Epithelial cell of proximal tubule (primary cell): ENCODE results near the gene NFX1. TPM values are rescaled to one million over a fixed set of nuclear protein-coding genes. Genes with fewer than 3 reads are reported as not detected.

Source experiments
- DNase-seq: peaks from one replicate; pipeline ENCODE4 v3.0.0-alpha.2; 2011; ENCODE audit warnings: low read depth
- H3K4me3 ChIP-seq: 2 replicates; pipeline ENCODE4 v1.5.1; 2011; ENCODE audit warnings: low read depth, mild to moderate bottlenecking, low read length
- CTCF ChIP-seq: conservative IDR thresholded peaks from 2 replicates; pipeline ENCODE4 v1.5.1; 2012; ENCODE audit warnings: low read depth, mild to moderate bottlenecking, low read length
- total RNA-seq: library from RNA; depleted of rRNA; stranded (reverse); fragments of >200 nt; gene quantifications from 2 replicates; pipeline ENCODE4 v1.2.3, GENCODE V29; 2015

The NFX1 gene
- total RNA-seq, 1 donor from 2014 or later = 15.6 TPM

- TF ChIP-seq CTCF = no peak
- no peak overlapping the region for H3K4me3 ChIP-seq
- DNase-seq = no peak
These were observed 27.9 kb downstream of the NFX1 start for GRCh38 chr9:33318225-33318624.

- DNase-seq = no peak
- TF ChIP-seq CTCF = no peak
These were observed 28.5 kb downstream of the NFX1 start for GRCh38 chr9:33318781-33319180.

GRCh38 chr9:33320230-33320567 is 29.9 kb downstream of the NFX1 start:
- H3K4me3 ChIP-seq = no peak overlapping the region
- DNase-seq = no peak
- TF ChIP-seq CTCF = no peak

More at GRCh38 chr9:33318781-33319180, 28.5 kb downstream of the NFX1 start:
- no peak overlapping the region for H3K4me3 ChIP-seq

GRCh38 chr9:33320568-33321261 is 30.4 kb downstream of the NFX1 start:
- DNase-seq = peak; percentile 65
- TF ChIP-seq CTCF = no peak
- no peak overlapping the region for H3K4me3 ChIP-seq

- H3K4me3 ChIP-seq = no peak overlapping the region
- peak; percentile 100 for DNase-seq
- no peak for TF ChIP-seq CTCF
These were observed 38.8 kb downstream of the NFX1 start for GRCh38 chr9:33329117-33329563.

- H3K4me3 ChIP-seq = no peak overlapping the region
These were observed 39.7 kb downstream of the NFX1 start for GRCh38 chr9:33329979-33330378.

More at GRCh38 chr9:33329979-33330378, 39.7 kb downstream of the NFX1 start:
- DNase-seq = no peak
- TF ChIP-seq CTCF = no peak
